WI38 (cell line): ENCODE data around the gene PTPRG.

ENCODE experiments used
- H3K4me3 ChIP-seq: 2 replicates; pipeline ENCODE4 v1.5.1; 2011; ENCODE audit warnings: low read depth, mild to moderate bottlenecking, control low read depth, low read length
- CTCF ChIP-seq: IDR thresholded peaks from 2 replicates; pipeline ENCODE4 v1.5.1; 2012; ENCODE audit warnings: low read depth, mild to moderate bottlenecking, control low read depth, low read length

Gene PTPRG

GRCh38 chr3:61649381-61650170 lies 88.2 kb downstream of the PTPRG start:
- H3K4me3 ChIP-seq, result no peak overlapping the region
- no peak for TF ChIP-seq CTCF

GRCh38 chr3:61650276-61650675 lies 88.9 kb downstream of the PTPRG start:
- no peak overlapping the region for H3K4me3 ChIP-seq
- TF ChIP-seq CTCF, result no peak

- no peak overlapping the region for H3K4me3 ChIP-seq
Measured at GRCh38 chr3:61650719-61651410, 89.5 kb downstream of the PTPRG start.

GRCh38 chr3:61657689-61658088 lies 96.3 kb downstream of the PTPRG start:
- no peak for TF ChIP-seq CTCF
- H3K4me3 ChIP-seq, result no peak overlapping the region

More at GRCh38 chr3:61650719-61651410, 89.5 kb downstream of the PTPRG start:
- TF ChIP-seq CTCF, result no peak

- no peak overlapping the region for H3K4me3 ChIP-seq
- no peak for TF ChIP-seq CTCF
Measured at GRCh38 chr3:61662861-61663260, 101.5 kb downstream of the PTPRG start.

GRCh38 chr3:61663356-61664104 lies 102.2 kb downstream of the PTPRG start:
- peak overlapping the region; percentile 53 for H3K4me3 ChIP-seq
- TF ChIP-seq CTCF, result no peak
